A204.1 (cell line): Measurements from ENCODE around the gene ACTA2.

Source experiments
- FAIRE-seq: peaks from 2 replicates; lab custom pipeline; 2012; peaks lifted over from hg19 to GRCh38; lab: Jason Lieb, UNC

The ACTA2 gene

GRCh38 chr10:88952647-88953111 lies at the start of gene ACTA2:
ACTA2 (minus strand) TSS chr10:88952773; CDS start chr10:88948930, 3,843 bp downstream.
- FAIRE-seq, result no peak

GRCh38 chr10:89001729-89002072 lies 49.1 kb upstream of the ACTA2 start:
- no peak for FAIRE-seq

GRCh38 chr10:89001024-89001728 lies 48.6 kb upstream of the ACTA2 start:
- no peak for FAIRE-seq

DNA sequence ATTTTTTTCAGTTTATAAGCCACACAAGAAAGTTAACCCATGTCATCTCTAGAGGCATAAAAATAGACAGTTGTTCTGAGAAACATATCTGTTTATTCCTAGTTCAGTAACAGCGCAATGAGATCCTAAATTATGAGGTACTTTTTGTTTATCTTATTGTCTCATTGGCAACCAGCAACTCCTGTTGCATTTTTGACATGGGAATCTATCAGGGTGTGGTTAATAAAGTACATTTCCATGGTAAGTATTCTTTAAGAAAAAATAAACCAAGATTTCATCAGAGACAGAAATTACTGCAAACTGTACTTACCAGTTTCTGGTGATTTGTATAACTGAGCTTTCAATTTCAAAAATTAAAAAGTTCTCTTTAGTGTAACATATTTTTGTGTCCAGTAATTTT lies 47.1 kb upstream of the ACTA2 start:
- FAIRE-seq, result no peak

DNA sequence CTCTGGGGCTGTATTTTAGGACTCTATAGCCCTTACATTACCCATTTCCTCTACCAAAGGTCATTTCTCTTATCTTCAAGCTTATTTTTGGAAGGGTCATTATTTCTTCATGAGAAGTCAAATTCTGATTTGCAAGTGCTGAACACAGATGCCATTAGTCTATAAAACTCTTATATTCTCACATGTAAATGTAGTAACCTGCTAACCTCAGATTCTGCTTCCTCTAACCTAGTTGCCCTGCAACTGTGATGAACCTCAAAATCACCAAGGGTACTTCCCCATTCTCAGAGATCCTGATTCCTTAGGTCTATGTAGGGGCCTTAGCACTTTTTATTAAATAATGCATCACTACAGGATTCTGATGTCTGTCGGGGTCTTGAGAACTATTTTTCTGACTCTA lies 44.4 kb upstream of the ACTA2 start:
- no peak for FAIRE-seq

DNA sequence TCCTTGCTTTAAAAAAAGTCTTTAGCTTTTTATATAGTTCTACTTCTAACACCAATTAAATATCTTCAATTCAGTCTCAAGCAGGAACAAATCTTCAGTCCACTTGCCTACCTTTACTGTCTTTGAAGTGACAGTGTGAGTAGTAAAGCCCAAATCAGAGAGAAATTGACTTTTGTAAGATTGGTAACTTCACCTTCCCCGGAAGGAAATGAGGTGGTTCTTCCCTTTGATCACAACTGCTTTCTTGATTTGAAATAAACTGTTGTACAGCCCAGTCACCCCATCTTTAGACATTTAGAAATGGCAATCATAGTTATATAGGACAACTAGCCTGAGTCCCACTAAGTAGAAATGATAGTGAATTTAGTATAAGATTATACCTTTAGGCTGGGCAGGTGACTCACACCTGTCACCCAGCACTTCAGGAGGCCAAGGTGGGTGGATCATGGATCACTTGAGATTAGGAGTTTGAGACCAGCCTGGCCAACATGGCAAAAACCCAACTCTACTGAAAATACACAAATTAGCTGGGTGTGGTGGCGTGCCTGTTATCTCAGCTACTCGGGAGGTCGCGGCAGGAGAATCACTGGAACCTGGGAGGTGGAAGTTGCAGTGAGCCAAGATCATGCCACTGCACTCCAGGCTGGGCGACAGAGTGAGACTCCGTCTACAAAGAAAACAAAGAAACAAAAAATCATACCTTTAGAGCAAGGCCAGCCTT lies 42.7 kb upstream of the ACTA2 start:
- FAIRE-seq, result no peak

GRCh38 chr10:88994019-88994418 lies 41.4 kb upstream of the ACTA2 start:
- no peak for FAIRE-seq

DNA sequence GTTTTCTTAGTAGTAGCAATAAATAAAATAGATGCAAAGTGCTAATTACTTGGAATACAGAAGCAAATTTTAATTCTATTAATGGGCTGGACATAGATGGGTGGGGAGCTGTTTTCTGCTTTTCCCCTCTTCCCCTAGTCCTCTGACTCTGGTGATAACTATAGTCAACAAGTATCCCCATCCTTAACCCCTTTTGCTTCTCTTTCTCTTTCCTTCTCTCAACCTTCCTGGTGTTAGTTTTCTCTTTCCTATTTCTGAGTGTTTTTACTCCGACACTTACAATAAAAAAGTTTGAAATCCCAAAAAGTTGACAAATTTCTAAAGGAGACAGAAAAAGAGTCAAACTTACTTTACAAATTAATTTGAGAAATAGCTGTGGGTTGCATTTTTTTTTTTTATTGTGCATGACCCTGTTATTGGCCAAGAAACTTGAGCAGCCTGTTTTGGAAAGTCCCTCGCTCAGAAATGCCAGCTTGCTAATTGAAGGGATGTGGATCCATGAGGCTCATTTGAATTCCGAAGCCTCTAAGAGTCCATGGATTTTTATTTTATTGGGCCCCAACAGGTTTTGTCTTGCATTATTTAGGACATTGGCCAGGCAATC lies 40.5 kb upstream of the ACTA2 start:
- FAIRE-seq, result no peak

GRCh38 chr10:88991899-88992320 lies 39.3 kb upstream of the ACTA2 start:
- FAIRE-seq, result no peak

DNA sequence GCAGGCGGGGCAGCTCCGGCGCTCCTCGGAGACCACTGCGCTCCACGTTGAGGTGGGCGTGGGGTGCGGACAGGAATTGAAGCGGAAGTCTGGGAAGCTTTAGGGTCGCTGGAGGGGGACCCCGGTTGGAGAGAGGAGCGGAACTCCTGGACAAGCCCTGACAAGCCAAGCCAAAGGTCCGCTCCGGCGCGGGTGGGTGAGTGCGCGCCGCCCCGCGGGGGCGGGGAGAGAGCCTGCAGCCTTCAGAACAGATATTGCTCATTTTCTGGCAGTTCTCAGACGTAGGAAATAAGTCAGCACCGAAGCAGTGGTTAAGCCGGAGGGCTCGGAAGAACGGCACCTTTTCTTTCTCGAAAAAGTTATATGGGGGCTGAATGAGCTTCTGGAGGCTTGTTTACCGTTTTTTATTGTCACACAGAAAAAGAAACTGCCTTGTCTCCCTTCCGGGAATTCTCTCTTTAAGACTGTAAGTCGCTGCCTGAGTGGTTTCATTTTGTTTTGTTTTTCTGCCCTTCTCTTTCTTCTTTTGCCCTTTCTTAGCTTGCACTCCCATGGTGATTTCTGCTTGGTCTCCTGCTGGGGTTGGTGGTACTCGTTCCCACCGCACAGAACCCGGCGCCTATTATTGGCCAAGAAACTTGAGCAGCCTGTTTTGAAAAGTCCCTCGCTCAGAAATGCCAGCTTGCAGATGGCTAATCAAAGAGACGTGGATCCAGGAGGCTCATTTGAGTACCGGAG lies 38.8 kb upstream of the ACTA2 start:
- no peak for FAIRE-seq

- no peak for FAIRE-seq
These were observed 38.0 kb upstream of the ACTA2 start, which contains the start of gene FAS for GRCh38 chr10:88990384-88991160. FAS (plus strand) TSS chr10:88990798; CDS start chr10:88990877, 79 bp downstream.

- no peak for FAIRE-seq
These were observed 37.3 kb upstream of the ACTA2 start for GRCh38 chr10:88989824-88990383.

GRCh38 chr10:88989423-88989822 lies 36.9 kb upstream of the ACTA2 start:
- no peak for FAIRE-seq

- no peak for FAIRE-seq
These were observed 35.3 kb upstream of the ACTA2 start for GRCh38 chr10:88987840-88988239.

DNA sequence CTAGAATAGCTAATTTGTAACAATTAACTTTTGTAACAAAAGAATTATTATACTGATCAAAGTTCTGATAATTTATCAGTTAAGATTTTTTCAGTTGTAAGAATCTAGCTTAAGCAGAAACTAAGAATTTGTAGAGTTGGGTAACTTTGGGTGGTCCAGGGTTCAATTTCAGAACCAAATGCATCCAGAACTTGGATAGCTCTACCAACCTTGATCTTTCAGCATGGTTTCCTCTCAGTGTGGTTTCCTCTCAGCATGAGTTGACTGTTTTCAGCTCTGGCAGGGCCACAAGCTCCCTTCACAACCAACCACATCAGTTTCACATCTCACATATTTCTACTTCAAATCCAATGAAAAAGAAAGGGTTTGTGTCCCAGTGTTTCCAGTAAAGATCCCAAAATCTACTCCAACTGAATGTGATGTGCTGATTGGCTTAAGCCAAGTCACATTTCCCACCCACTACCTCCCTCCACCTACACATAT lies 34.7 kb upstream of the ACTA2 start:
- no peak for FAIRE-seq

- FAIRE-seq, result peak; percentile 96
These were observed 34.1 kb upstream of the ACTA2 start for GRCh38 chr10:88986549-88987242.

- FAIRE-seq, result no peak
These were observed 32.0 kb upstream of the ACTA2 start for GRCh38 chr10:88984525-88984924.

- FAIRE-seq, result no peak
These were observed 31.4 kb upstream of the ACTA2 start for GRCh38 chr10:88983939-88984338.

- FAIRE-seq, result no peak
These were observed 30.6 kb upstream of the ACTA2 start for GRCh38 chr10:88983206-88983605.

DNA sequence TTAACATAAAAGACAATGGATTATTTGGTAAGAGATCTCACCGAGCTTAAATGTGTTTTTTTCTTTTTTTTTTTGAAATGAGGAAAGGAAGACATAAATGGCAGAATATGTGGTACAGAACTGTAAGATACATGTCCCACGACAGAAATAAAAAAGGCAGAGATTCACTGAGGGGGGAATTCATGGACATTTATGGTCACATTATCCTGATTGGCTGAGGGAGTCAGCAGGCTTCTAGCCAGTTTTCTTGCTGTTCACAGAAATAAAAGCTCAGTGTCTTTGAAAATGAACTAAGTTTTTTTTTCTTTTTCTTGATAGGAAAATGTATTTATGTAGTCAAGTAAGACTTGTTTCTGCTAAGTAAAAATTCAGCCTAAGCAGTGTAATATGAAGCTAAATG lies 29.8 kb upstream of the ACTA2 start:
- no peak for FAIRE-seq

GRCh38 chr10:88981435-88981834 lies 28.9 kb upstream of the ACTA2 start:
- no peak for FAIRE-seq
